Measurements from ENCODE around the gene RNF222.

Gene RNF222, protein sequence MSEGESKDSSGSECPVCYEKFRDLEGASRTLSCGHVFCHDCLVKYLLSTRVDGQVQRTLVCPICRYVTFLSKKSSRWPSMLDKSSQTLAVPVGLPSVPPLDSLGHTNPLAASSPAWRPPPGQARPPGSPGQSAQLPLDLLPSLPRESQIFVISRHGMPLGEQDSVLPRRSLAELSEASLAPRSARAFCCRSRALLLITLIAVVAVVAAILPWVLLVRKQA

DNA sequence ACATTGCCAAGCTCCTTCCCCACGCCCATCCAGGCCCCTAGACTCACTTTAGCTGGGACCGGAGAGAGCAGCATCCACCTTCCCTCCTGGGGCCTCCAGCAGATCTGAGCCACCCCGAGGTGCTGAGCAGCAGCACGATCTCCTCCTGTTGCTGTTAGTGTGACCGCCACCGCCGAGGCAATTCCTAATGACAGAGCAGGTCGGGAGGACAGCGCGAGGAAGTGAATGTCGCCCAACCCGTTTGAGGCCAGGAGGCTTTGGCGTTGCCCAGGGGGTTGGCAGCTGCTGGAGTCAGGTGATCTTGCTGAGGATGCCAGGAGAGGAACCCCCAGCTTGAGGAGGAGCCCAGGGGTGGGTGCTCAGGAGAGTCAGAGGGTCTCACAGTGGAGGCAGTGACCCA, at the start of gene RNF222:
RNF222 (minus strand) TSS at position 192 of the 400 bp plus-strand sequence. CDS start 4,366 bp downstream, outside the sequence.
- Histone ChIP-seq H3K9ac (no peak within 1 kb of the TSS), H3K27ac (no peak within 1 kb of the TSS), H4K20me1 (no peaks in the 10 kb centered on the region), H3K4me2 (no peak within 1 kb of the TSS), H3K4me3 (no peak within 1 kb of the TSS), H3K27me3 (no peaks in the 10 kb centered on the region), H3K9me3 (replicated peaks in 1 of 11) (no peaks in the 10 kb centered on the region), H3K4me1 (peaks cover 0 to 15% (median 12%) of the 10 kb centered on the region in 10 experiments; a peak in 18 of 20 replicates), H3K36me3 (no peaks in the 10 kb centered on the region)
- TF ChIP-seq Cebpa-rat (IDR thresholded peaks at IDR 0.05) = no peak

DNA sequence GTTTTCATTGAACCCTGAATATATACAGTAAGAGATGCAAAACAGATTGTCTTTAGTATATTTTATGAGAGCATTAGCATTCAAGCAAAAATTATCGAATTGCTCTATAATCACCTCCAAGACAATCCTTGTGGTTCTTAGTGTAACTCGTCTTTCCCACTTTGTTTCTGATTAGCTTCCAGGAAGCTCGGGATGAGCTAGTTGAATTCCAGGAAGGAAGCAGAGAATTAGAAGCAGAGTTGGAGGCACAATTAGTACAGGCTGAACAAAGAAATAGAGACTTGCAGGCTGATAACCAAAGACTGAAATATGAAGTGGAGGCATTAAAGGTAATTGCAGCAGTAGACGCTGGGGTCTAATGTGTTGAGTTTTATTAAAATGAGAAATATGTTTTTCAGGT, 47.9 kb upstream of the RNF222 start:
- no peak overlapping the region for H3K27ac ChIP-seq
- H3K4me3 ChIP-seq = no peak overlapping the region
- H3K4me1 ChIP-seq = peaks cover 6 to 22% (median 16%) of the 10 kb centered on the region in 10 experiments; a peak in 18 of 20 replicates
- no peaks in the 10 kb centered on the region for H3K27me3 ChIP-seq
- H3K36me3 ChIP-seq = peaks cover 71 to 97% (median 80%) of the 10 kb centered on the region in 11 experiments
- no peak overlapping the region for H3K4me2 ChIP-seq
- H3K9ac ChIP-seq = no peak overlapping the region
- TF ChIP-seq Cebpa-rat (IDR thresholded peaks at IDR 0.05) = no peak
- no peaks in the 10 kb centered on the region for H3K9me3 ChIP-seq (replicated peaks in 1 of 11)
- peaks cover 34 to 82% (median 63%) of the 10 kb centered on the region in 11 experiments for H4K20me1 ChIP-seq

DNA sequence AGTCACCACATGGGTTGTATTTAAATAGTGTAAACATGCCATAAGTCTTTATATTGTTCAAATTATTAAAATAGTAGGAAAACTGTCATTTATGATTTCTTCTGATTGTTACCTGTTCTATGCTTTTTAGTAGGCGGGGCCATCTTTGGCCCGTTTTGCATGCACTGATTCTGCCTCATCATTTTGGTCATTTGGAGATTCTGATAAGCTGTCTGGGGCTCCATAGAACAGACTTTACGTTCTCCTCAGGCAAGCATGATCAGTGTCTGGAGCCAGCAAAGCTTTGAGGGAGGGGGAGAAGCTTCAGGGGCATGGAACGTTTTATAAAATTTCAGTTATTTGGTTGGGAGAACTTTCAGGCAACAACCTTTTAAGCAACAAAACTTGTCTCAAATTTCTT, 46.9 kb upstream of the RNF222 start:
- Histone ChIP-seq H3K9ac (no peak overlapping the region), H3K27ac (no peak overlapping the region), H3K4me3 (no peak overlapping the region), H4K20me1 (peaks cover 40 to 91% (median 73%) of the 10 kb centered on the region in 11 experiments), H3K27me3 (no peaks in the 10 kb centered on the region), H3K9me3 (replicated peaks in 1 of 11) (no peaks in the 10 kb centered on the region), H3K4me2 (no peak overlapping the region), H3K4me1 (peaks cover 6 to 32% (median 16%) of the 10 kb centered on the region in 10 experiments; a peak in 18 of 20 replicates), H3K36me3 (peaks cover 69 to 97% (median 80%) of the 10 kb centered on the region in 11 experiments)
- TF ChIP-seq Cebpa-rat (IDR thresholded peaks at IDR 0.05) = no peak

DNA sequence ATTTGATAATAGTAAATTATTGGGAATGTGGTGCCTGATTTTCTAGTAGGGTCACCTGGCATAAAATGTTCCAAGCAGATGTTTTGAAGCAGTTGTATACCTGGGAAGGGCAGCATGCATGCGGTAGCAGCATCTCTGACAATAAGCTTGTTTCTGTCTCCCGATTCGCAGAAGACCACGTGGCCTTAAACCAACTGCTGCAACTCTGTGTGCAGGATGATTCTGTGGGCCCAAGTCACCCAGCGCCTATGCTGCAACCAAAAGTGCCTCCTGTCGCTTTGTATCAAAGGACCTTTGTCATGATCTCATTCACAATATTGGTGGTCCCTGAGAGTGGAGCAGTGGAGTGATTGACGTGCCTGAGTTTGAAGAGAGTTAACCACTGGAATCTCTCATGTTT, 46.1 kb upstream of the RNF222 start:
- Histone ChIP-seq H3K27me3 (no peaks in the 10 kb centered on the region), H3K36me3 (peaks cover 68 to 97% (median 80%) of the 10 kb centered on the region in 11 experiments), H4K20me1 (peaks cover 47 to 91% (median 80%) of the 10 kb centered on the region in 11 experiments), H3K4me2 (no peak overlapping the region), H3K4me1 (peaks cover 7 to 37% (median 17%) of the 10 kb centered on the region in 10 experiments; a peak in 18 of 20 replicates), H3K9ac (no peak overlapping the region), H3K4me3 (no peak overlapping the region), H3K27ac (no peak overlapping the region), H3K9me3 (replicated peaks in 1 of 11) (no peaks in the 10 kb centered on the region)
- no peak for TF ChIP-seq Cebpa-rat (IDR thresholded peaks at IDR 0.05)

DNA sequence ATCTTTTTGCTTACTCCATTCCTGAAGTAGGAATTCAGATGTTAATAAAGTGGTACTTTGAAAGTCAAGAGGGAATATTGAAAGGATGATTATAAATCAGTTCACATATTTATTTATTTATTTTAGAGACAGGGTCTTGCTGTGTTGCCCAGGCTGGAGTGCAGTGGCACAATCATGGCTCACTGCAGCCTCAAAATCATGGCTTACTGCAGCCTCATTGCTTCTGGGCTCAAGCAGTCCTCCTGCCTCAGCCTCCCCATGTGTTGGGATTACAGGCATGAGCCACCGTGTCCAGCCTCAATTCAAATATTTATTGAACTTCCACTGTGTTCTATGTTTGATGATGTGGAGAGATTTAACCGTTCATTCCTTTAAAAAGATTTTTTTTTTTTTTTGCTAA, 44.7 kb upstream of the RNF222 start:
- Histone ChIP-seq H3K4me3 (no peak overlapping the region), H3K36me3 (peaks cover 62 to 93% (median 74%) of the 10 kb centered on the region in 11 experiments), H3K4me1 (peaks cover 21 to 51% (median 31%) of the 10 kb centered on the region in 10 experiments), H4K20me1 (peaks cover 61 to 100% (median 93%) of the 10 kb centered on the region in 11 experiments), H3K9ac (no peak overlapping the region), H3K27ac (no peak overlapping the region), H3K4me2 (peak overlapping the region in 2 of 11 experiments; percentile 43 to 73; a peak in 4 of 22 replicates), H3K27me3 (no peaks in the 10 kb centered on the region), H3K9me3 (replicated peaks in 1 of 11) (no peaks in the 10 kb centered on the region)
- no peak for TF ChIP-seq Cebpa-rat (IDR thresholded peaks at IDR 0.05)

DNA sequence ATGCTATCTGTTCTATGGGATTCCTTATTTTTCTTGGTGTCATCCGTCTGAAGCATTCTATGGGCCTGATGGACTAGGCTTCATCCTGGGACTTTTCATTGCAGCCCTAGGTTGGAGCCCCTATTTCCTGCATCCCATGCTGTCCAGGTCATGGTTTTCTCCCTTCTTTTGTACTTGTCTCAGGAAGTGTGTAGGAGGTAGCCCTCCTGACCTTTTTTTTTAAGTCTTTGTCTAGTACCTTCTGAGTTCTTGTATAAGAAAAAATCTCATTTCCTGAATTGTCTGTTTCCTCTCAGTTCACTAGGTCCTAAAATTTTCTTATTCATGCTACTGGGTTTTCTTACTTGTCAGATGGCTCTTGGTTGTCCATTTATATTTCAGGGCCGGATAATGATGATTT, 44.1 kb upstream of the RNF222 start:
- Histone ChIP-seq H3K4me2 (peak overlapping the region in 10 of 11 experiments; percentile 1 to 73 (median 30); a peak in 13 of 22 replicates), H4K20me1 (peaks cover 67 to 100% (median 96%) of the 10 kb centered on the region in 11 experiments), H3K4me1 (peaks cover 27 to 54% (median 36%) of the 10 kb centered on the region in 10 experiments), H3K9me3 (replicated peaks in 1 of 11) (no peaks in the 10 kb centered on the region), H3K27me3 (no peaks in the 10 kb centered on the region), H3K36me3 (peaks cover 56 to 87% (median 68%) of the 10 kb centered on the region in 11 experiments), H3K4me3 (no peak overlapping the region), H3K27ac (no peak overlapping the region), H3K9ac (no peak overlapping the region)
- TF ChIP-seq Cebpa-rat (IDR thresholded peaks at IDR 0.05) = no peak

DNA sequence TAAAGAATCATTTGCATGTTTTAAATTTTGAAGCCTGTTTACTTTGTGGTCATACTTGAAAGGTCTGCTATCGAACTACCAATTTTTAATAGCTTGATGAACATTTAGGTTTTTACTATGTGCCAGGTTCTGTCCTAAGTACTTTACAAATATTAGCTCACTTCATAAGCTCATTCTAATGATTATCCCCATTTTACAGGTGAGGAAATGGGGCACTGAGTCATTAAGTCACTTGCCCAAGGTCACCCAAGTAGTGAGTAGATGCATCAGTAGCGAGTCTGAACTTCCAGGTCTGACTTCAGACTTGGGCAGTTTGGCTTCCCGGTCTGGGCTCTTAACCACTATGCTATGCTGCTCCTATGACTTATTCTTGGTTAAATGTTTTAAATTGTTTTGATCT, 42.1 kb upstream of the RNF222 start:
- Histone ChIP-seq H3K27me3 (no peaks in the 10 kb centered on the region), H3K4me1 (peaks cover 30 to 59% (median 39%) of the 10 kb centered on the region in 10 experiments), H3K27ac (no peak overlapping the region), H3K4me3 (no peak overlapping the region), H3K36me3 (peaks cover 39 to 67% (median 48%) of the 10 kb centered on the region in 11 experiments; a peak in 21 of 22 replicates), H3K9ac (no peak overlapping the region), H4K20me1 (peaks cover 75 to 89% (median 88%) of the 10 kb centered on the region in 11 experiments), H3K4me2 (no peak overlapping the region), H3K9me3 (replicated peaks in 1 of 11) (no peaks in the 10 kb centered on the region)
- TF ChIP-seq Cebpa-rat (IDR thresholded peaks at IDR 0.05) = no peak

DNA sequence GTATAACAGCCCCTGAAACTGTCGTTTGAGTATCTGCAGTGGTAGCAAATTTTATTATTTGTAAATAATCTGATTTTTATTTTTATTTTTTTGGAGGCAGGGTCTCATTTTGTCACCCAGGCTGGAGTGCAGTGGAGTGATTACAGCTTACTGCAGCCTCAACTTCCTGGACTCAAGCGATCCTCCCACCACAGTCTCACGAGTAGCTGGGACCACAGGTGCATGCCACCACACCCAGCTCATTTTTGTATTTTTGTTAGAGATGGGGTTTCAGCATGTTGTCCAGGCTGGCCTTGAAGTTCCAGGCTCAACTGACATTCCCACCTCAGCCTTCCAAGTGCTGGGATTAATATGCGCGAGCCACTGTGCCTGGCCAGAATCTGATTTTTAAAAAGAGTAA, 40.8 kb upstream of the RNF222 start:
- Histone ChIP-seq H3K9ac (peak overlapping the region in 2 of 11 experiments; percentile 26 to 98; a peak in 3 of 22 replicates), H3K36me3 (peaks cover 26 to 54% (median 36%) of the 10 kb centered on the region in 11 experiments; a peak in 21 of 22 replicates), H3K27ac (no peak overlapping the region), H3K4me2 (peak overlapping the region; percentile 77 to 95 (median 88); a peak in 21 of 22 replicates), H3K4me1 (peaks cover 30 to 59% (median 39%) of the 10 kb centered on the region in 10 experiments), H3K9me3 (replicated peaks in 1 of 11) (no peaks in the 10 kb centered on the region), H4K20me1 (peaks cover 64 to 77% (median 76%) of the 10 kb centered on the region in 11 experiments), H3K4me3 (no peak overlapping the region), H3K27me3 (no peaks in the 10 kb centered on the region)
- no peak for TF ChIP-seq Cebpa-rat (IDR thresholded peaks at IDR 0.05)

DNA sequence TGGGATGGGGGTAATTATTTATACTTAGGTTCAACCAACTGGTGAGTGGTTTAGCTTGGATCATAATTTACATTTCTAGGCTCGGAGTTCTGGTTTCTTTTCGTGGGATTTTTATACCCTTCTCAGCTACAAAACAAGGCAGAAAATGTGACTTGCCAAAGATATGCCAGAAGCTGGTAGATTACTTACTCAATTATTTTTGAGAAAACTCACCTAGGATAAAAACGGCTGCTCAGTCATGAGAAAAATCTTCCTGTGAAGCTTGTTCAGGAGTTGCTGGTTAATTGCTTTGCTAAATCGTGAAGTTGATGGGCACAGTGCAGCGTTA, 39.2 kb upstream of the RNF222 start:
- Histone ChIP-seq H3K27ac (peak overlapping the region; percentile 88 to 97 (median 94); a peak in 21 of 22 replicates), H3K36me3 (peaks cover 22 to 39% (median 30%) of the 10 kb centered on the region in 11 experiments; a peak in 21 of 22 replicates), H3K9me3 (replicated peaks in 1 of 11) (no peaks in the 10 kb centered on the region), H3K27me3 (no peaks in the 10 kb centered on the region), H4K20me1 (peaks cover 47 to 61% (median 59%) of the 10 kb centered on the region in 11 experiments; a peak in 21 of 22 replicates), H3K9ac (peak overlapping the region; percentile 91 to 99 (median 96)), H3K4me1 (peaks cover 27 to 50% (median 35%) of the 10 kb centered on the region in 10 experiments), H3K4me2 (peak overlapping the region; percentile 77 to 95 (median 88)), H3K4me3 (peak overlapping the region; percentile 84 to 100 (median 94))
- TF ChIP-seq Cebpa-rat (IDR thresholded peaks at IDR 0.05) = no peak
